Skin epidermis (tissue), 12 donors: ENCODE data around the gene NTNG2.

Experiments
- H3K27ac ChIP-seq, 21 experiments: fragments of 200-600 bp; sonication (generic) in 11 of 21; one replicate each; pipeline ENCODE4 v1.5.0; 2020; ENCODE audit warnings: mild to moderate bottlenecking in 3 of 21, inconsistent platforms in 2 of 21, moderate library complexity in 2 of 21
- H3K4me3 ChIP-seq, 7 experiments: fragments of 200-600 bp; sonication (generic) in 2 of 7; one replicate each; pipeline ENCODE4 v1.5.0; 2020; ENCODE audit warnings: inconsistent platforms in 2 of 7, mild to moderate bottlenecking in 2 of 7, moderate library complexity in 1 of 7

The NTNG2 gene

DNA sequence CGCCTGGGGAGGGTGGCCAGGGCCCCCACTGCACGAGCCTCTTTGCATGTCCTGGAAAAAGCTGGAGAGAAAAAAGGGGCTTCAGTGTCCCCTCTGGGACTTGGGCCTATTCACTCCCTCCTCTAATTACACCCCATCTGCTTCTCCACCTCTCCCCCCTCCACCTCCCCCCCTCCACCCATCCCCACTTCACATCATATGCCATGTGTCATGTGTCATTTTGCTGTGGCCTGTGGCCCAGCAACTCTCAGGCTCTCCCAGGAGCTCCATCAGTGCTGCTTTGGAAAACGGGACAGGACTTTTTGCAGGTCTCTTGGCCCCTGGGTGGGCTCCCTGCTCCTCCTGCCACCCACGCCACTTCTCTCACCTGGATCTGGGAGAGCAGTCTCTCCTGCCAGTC is 68.7 kb downstream of the NTNG2 start:
- Histone ChIP-seq H3K27ac (no peak overlapping the region), H3K4me3 (no peak overlapping the region)

DNA sequence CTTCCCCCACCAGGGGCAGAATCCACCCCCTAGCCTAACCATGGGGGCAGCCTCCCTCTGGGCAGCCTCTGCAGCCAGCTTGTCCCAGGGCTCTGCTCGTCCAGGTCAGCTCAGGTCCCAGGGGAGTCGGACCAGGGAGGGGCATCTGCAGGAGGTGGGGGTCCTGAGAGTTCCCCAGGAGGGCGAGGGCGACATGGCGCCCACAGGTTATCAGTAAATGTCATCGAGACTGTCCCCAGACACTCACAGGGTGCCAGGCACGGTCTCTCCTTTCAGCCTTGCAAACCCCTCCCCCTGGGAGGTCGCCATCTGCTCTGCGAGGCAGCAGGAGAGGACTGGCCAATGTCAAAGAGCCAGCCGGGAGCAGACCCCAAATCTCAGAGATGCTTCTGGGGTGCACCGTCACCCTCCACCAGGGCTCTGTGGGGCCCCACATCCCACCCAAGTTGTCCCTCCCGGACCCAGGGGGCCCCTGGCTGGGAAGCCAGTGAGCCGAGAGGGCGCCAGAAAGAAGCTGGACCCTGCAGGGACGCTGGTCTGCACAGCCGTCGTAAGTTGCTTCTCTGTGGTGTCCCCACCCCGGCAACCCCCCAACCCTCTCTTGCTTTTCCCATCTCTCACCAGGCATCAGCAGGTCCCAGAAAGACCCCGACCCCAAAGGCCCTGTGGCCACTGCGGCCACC is 69.3 kb downstream of the NTNG2 start:
- H3K4me3 ChIP-seq = no peak overlapping the region
- H3K27ac ChIP-seq = no peak overlapping the region

DNA sequence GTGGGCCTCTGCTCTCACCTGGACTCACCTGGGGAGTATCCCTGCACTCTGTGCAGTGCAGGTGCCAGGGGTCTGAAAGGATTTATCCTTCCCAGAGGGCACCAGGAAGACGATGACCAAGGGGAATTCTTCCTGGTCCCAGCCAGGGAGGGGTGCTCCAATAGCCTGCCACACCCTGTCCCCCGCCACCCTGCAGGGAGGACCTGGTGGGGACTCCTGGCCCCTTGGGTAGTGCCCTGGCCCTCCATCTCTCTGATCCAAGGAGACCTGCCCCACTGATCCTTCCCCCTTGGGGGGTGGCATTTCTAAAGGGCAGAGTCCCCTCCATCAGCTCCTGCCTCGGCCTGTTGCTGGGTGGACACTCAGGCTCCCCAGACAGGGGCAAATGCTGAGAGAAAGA is 70.7 kb downstream of the NTNG2 start:
- Histone ChIP-seq H3K27ac (no peak overlapping the region), H3K4me3 (no peak overlapping the region)

DNA sequence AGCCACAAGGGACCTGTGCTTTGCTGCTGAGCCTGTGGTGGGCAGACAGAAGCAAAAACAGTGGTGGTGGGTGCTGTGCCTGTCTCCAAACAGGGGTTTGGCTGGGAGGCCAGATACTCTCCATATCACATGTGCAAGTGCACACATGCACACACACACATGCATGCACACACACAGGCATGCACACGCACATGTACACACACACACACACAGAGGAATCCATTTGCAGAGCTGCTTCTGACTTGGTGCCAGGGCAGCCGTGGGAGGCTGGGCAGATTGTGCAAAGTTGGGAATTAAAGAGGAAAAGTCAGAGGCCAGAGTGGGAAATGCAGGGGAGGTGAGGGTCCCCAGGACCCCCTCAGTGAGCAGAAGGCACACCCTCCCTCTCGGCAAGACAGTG is 71.3 kb downstream of the NTNG2 start:
- no peak overlapping the region for H3K27ac ChIP-seq

GRCh38 chr9:132234535-132234934 is 72.7 kb downstream of the NTNG2 start:
- H3K27ac ChIP-seq = no peak overlapping the region
- H3K4me3 ChIP-seq = no peak overlapping the region

More for the DNA sequence above, 71.3 kb downstream of the NTNG2 start:
- H3K4me3 ChIP-seq = no peak overlapping the region

DNA sequence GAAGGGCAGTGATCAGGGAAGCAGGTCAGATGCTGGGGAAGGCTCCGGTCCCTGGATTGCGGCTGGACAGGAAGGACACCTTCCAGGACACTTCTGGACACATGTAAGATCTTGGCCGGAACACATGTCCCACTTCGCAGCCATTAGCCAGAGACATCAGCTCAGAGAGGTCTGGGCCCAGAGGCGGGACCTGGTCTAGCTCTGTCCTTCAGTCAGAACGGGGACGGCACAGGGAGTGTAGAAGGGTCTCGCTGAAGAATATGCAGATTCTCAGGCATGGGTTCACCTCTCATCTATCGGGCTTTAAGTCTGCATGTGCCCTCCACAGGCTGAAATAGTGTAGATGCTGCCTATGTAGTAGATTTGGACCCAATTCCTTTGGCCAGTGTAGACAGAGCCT is 73.3 kb downstream of the NTNG2 start:
- Histone ChIP-seq H3K27ac (no peak overlapping the region), H3K4me3 (no peak overlapping the region)

- Histone ChIP-seq H3K27ac (no peak overlapping the region), H3K4me3 (no peak overlapping the region)
Measured at GRCh38 chr9:132235894-132236661, 74.2 kb downstream of the NTNG2 start.

- Histone ChIP-seq H3K27ac (no peak overlapping the region), H3K4me3 (no peak overlapping the region)
Measured at GRCh38 chr9:132236662-132237311, 74.9 kb downstream of the NTNG2 start.

GRCh38 chr9:132237481-132237880 is 75.6 kb downstream of the NTNG2 start:
- H3K27ac ChIP-seq = no peak overlapping the region

DNA sequence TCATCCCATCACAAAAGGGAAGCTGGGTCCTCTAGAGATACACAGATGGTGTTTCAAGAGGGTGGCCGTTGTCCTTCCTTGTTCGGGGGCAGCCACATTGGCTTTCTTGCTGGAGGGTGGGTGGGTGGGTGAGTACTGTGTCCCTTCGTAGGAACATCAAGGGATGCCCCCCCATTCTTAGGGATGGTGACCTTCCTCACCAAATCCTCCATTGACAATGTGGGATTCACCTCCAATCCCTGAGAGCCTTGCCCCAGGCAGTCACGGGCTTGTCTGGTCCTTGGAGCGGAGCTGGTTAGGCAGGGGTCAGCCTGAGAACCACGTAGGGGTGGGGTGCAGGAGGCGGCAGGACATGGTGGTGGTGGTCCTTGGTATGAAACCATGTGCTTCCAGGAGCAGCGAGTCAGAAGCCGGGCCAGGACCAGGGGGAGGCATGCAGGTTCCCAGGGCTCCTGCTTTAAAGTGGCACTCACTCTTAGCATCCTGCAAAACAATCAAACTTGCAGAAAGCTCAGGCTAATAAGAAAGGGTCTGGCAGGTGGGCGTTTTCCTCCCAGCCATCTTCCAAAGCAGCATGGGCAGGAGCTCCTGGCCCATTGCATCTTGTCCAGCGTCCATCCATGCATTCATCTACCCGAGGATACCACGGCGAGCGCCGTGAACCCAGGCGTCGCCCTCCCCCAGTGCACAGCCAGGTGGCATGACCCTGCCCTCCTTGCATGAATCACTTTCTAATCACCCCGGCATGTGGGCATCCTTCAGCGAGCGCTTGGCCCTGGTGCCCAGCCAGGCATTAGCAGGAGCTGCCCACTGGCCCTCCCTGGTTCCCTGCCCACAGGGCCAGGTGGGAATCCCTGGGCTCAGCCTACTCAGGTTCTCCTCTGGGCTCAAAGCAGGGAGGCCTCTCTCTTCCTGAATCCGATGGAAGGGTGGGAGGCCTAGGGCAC is 76.4 kb downstream of the NTNG2 start:
- Histone ChIP-seq H3K27ac (no peak overlapping the region), H3K4me3 (no peak overlapping the region)

More at GRCh38 chr9:132237481-132237880, 75.6 kb downstream of the NTNG2 start:
- no peak overlapping the region for H3K4me3 ChIP-seq

GRCh38 chr9:132238992-132239391 is 77.1 kb downstream of the NTNG2 start:
- no peak overlapping the region for H3K4me3 ChIP-seq
- no peak overlapping the region for H3K27ac ChIP-seq

DNA sequence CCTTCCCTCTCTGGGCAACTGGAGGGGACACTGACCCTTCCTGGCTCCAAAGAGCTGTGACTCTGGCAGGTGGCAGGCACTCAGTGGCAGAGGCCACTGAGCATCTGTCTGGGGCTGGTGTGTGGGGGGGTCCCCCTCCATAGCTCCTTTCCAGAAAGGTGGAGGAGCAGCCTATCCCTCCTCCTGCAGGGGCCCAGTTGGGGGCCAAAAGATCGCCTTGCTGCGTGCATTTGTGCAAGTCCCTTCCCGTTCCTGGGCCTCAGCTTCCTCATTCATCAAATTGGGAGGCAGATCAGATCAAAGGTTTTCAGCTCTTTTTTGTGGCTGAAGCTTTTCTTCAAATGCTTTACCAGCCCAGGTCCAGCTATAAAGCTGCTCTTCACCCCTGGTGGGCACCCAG is 77.7 kb downstream of the NTNG2 start:
- Histone ChIP-seq H3K27ac (no peak overlapping the region), H3K4me3 (no peak overlapping the region)

DNA sequence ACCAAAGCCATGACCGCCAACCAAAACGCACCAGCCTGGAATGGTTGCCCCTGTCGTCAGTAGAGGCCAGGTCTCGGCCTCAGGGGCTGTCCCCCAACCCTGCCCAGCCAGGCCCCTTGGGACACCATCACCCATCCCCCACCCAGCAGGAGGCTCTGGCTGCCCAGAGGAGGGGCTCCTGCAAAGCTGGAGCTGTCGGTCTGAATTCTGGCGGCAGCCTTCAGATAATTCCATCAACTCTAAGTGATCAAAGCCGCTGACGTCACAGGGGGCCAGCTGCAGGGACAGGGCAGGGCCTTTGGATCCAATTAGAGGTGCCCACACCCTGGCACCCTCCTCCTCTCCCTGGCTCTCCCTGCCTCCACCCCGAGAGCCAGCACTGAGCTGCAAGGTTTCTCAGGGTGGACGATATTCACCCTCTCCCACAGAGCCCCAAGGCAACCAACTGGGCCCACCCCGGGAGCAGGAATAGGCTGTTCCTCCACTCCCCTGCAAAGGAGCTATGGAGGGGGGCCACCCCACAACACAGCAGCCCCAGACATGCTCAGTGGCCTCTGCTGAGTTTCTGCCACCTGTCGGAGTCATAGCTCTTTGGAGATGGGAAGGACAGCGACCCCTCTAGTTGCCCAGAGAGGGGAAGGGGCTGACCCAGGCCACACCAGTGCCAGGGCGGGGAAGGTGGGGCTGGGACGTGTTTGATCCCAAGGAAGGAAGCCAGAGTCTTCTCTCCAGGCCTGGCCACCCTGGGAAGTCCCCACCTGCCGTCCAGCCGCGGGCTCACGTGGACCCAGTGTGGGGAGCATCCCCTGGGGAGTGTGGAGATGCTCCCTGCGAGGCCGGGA is 78.4 kb downstream of the NTNG2 start:
- Histone ChIP-seq H3K27ac (peak overlapping the region in 3 of 21 experiments; percentile 12 to 44 (median 20)), H3K4me3 (peak overlapping the region in 6 of 7 experiments; percentile 40 to 63 (median 56))

- peak overlapping the region; percentile 40 to 63 (median 55) for H3K4me3 ChIP-seq
Measured at GRCh38 chr9:132240841-132241482, 79.1 kb downstream of the NTNG2 start.

DNA sequence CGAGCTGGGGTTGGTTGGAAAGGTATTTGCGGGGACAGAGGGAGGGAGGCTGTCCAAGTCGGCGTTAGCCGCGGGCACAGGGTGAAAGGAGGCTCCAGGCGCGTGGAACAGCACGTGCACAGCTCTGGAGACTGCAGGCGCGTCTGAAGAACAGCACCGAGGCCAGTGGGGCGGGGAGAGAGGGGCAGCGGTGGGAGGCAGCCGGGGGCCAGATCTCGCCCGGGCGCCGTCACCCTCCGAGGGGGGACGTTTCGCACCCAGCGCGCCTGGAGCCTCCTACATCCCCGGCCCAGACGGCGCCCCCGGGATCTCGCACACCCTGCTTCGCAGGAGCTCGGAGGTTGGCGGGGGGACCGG is 79.6 kb downstream of the NTNG2 start:
- H3K4me3 ChIP-seq = peak overlapping the region; percentile 40 to 63 (median 55)

More at GRCh38 chr9:132240841-132241482, 79.1 kb downstream of the NTNG2 start:
- H3K27ac ChIP-seq = peak overlapping the region in 5 of 21 experiments; percentile 12 to 62 (median 44)

DNA sequence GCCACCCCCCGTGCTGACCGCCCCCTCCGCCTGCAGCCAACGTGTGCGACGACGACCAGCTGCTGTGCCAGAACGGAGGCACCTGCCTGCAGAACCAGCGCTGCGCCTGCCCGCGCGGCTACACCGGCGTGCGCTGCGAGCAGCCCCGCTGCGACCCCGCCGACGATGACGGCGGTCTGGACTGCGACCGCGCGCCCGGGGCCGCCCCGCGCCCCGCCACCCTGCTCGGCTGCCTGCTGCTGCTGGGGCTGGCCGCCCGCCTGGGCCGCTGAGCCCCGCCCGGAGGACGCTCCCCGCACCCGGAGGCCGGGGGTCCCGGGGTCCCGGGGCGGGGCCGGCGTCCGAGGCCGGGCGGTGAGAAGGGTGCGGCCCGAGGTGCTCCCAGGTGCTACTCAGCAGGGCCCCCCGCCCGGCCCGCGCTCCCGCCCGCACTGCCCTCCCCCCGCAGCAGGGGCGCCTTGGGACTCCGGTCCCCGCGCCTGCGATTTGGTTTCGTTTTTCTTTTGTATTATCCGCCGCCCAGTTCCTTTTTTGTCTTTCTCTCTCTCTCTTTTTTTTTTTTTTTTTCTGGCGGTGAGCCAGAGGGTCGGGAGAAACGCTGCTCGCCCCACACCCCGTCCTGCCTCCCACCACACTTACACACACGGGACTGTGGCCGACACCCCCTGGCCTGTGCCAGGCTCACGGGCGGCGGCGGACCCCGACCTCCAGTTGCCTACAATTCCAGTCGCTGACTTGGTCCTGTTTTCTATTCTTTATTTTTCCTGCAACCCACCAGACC is 80.2 kb downstream of the NTNG2 start:
- Histone ChIP-seq H3K27ac (peak overlapping the region in 6 of 21 experiments; percentile 12 to 60 (median 44)), H3K4me3 (peak overlapping the region; percentile 40 to 63 (median 55))

More for the DNA sequence above, 79.6 kb downstream of the NTNG2 start:
- H3K27ac ChIP-seq = peak overlapping the region in 4 of 21 experiments; percentile 12 to 62 (median 38)

- Histone ChIP-seq H3K27ac (peak overlapping the region in 5 of 21 experiments; percentile 32 to 60 (median 52)), H3K4me3 (peak overlapping the region; percentile 40 to 63 (median 55))
Measured at GRCh38 chr9:132242621-132243155, 80.8 kb downstream of the NTNG2 start.
